IMR-90 (cell line): Measurements from ENCODE around the gene DACH1. TPM values are rescaled to one million over a fixed set of nuclear protein-coding genes. Genes with fewer than 3 reads are reported as not detected.
A peak's percentile ranks its signal among the peaks of the same experiment; 100 is the strongest.

Experiments used
- ATAC-seq: fragments of 200-7000 bp; cut with Tn5 transposase; 2 replicates; pipeline ENCODE4 v1.9.1; 2020; ENCODE audit warnings: low read depth, mild to moderate bottlenecking, moderate library complexity
- BruUV-seq: library from RNA; stranded (reverse); fragments of 400-500 nt; replicated peaks from 2 replicates; lab custom pipeline; 2021; lab: Mats Ljungman, UMichigan
- CTCF ChIA-PET: fragments of 300-600 bp; formaldehyde crosslinking; extraction: SDS; loops from one replicate; lab custom pipeline; 2021; ENCODE audit warnings: antibody characterized with exemption; lab: Yijun Ruan, JAX
- POLR2A ChIA-PET: fragments of 300-600 bp; sonication (Branson Sonifier 250); formaldehyde crosslinking; loops from one replicate; lab custom pipeline; 2022; ENCODE audit warnings: antibody characterized with exemption; ENCODE audit not compliant: unreplicated experiment; lab: Charles Lee
- DNase-seq: peaks from one replicate; pipeline ENCODE4 v3.0.0; 2013
- H2AFZ ChIP-seq: replicated peaks from 2 replicates; pipeline ENCODE3; 2013; ENCODE audit warnings: low read length, mild to moderate bottlenecking; ENCODE audit not compliant: poor library complexity
- H2AK5ac ChIP-seq: 2 replicates; pipeline ENCODE4 v1.6.1; 2013; ENCODE audit warnings: low read depth, low read length, inconsistent platforms
- H2AK9ac ChIP-seq: replicated peaks from 2 replicates; pipeline ENCODE3; 2013; ENCODE audit warnings: mild to moderate bottlenecking, low read depth, low read length, moderate library complexity; ENCODE audit not compliant: poor library complexity
- H2BK120ac ChIP-seq: 2 replicates; pipeline ENCODE4 v1.6.1; 2013; ENCODE audit warnings: low read depth, low read length, inconsistent platforms
- H2BK15ac ChIP-seq: 3 replicates; pipeline ENCODE4 v1.6.1; 2013; ENCODE audit warnings: low read depth, low read length, inconsistent platforms
- H2BK20ac ChIP-seq: 2 replicates; pipeline ENCODE4 v1.6.1; 2013; ENCODE audit warnings: low read depth, mild to moderate bottlenecking, inconsistent platforms, low read length, moderate library complexity
- H2BK5ac ChIP-seq: 2 replicates; pipeline ENCODE4 v1.6.1; 2013; ENCODE audit warnings: mild to moderate bottlenecking, low read depth, low read length, inconsistent platforms; ENCODE audit not compliant: poor library complexity, severe bottlenecking
- H3K14ac ChIP-seq: replicated peaks from 2 replicates; pipeline ENCODE4 v1.6.1; 2013; ENCODE audit warnings: low read depth, low read length, inconsistent platforms
- H3K18ac ChIP-seq: 2 replicates; pipeline ENCODE4 v1.6.1; 2013; ENCODE audit warnings: low read depth, low read length, control low read depth
- H3K23ac ChIP-seq: 2 replicates; pipeline ENCODE4 v1.6.1; 2013; ENCODE audit warnings: low read depth, low read length, inconsistent platforms
- H3K27ac ChIP-seq: 2 replicates; pipeline ENCODE4 v1.5.1; 2013; ENCODE audit warnings: mild to moderate bottlenecking, control low read depth, low read length; ENCODE audit not compliant: insufficient read depth
- H3K27me3 ChIP-seq: 2 replicates; pipeline ENCODE4 v1.6.1; 2013; ENCODE audit warnings: low read length; ENCODE audit not compliant: control insufficient read depth, insufficient read depth
- H3K36me3 ChIP-seq: 2 replicates; pipeline ENCODE4 v1.6.1; 2013; ENCODE audit warnings: low read length, mixed read lengths; ENCODE audit not compliant: control insufficient read depth, insufficient read depth
- H3K4ac ChIP-seq: 2 replicates; pipeline ENCODE4 v1.6.1; 2013; ENCODE audit warnings: low read depth, low read length, inconsistent platforms
- H3K4me1 ChIP-seq: 2 replicates; pipeline ENCODE4 v1.6.1; 2013; ENCODE audit warnings: low read length, mixed read lengths; ENCODE audit not compliant: control insufficient read depth, insufficient read depth
- H3K4me2 ChIP-seq: 2 replicates; pipeline ENCODE4 v1.6.1; 2013; ENCODE audit warnings: low read depth, mild to moderate bottlenecking, control low read depth, low read length, moderate library complexity
- H3K4me3 ChIP-seq: 2 replicates; pipeline ENCODE4 v1.5.1; 2013; ENCODE audit warnings: low read depth, mild to moderate bottlenecking, control low read depth, low read length, moderate library complexity; ENCODE audit not compliant: insufficient read depth
- H3K56ac ChIP-seq: 2 replicates; pipeline ENCODE4 v1.6.1; 2013; ENCODE audit warnings: low read length, inconsistent platforms; ENCODE audit not compliant: insufficient read depth; ENCODE audit errors: extremely low read depth
- H3K79me1 ChIP-seq, 2 experiments: 2 replicates each; pipeline ENCODE4 v1.6.1; 2013; ENCODE audit warnings: low read length in 2 of 2, inconsistent platforms in 1 of 2, low read depth in 1 of 2
- H3K9ac ChIP-seq: 2 replicates; pipeline ENCODE4 v1.6.1; 2013; ENCODE audit warnings: low read depth, low read length, control low read depth
- H3K9me1 ChIP-seq: 2 replicates; pipeline ENCODE4 v1.6.1; 2013; ENCODE audit warnings: low read length, inconsistent platforms; ENCODE audit not compliant: insufficient read depth
- H3K9me3 ChIP-seq: 2 replicates; pipeline ENCODE4 v1.6.1; 2013; ENCODE audit warnings: low read length; ENCODE audit not compliant: control insufficient read depth, insufficient read depth
- H4K20me1 ChIP-seq: 2 replicates; pipeline ENCODE4 v1.6.1; 2013; ENCODE audit warnings: low read length, inconsistent platforms; ENCODE audit not compliant: insufficient read depth
- H4K5ac ChIP-seq: 2 replicates; pipeline ENCODE4 v1.6.1; 2013; ENCODE audit warnings: mild to moderate bottlenecking, low read depth, low read length, control low read depth
- H4K8ac ChIP-seq, 2 experiments: 2 replicates each; pipeline ENCODE4 v1.6.1; 2013; ENCODE audit warnings: low read depth in 2 of 2, low read length in 2 of 2, control low read depth in 1 of 2, inconsistent platforms in 1 of 2
- H4K91ac ChIP-seq: 2 replicates; pipeline ENCODE4 v1.6.1; 2013; ENCODE audit warnings: low read depth, low read length, inconsistent platforms; ENCODE audit not compliant: insufficient read depth
- BHLHE40 ChIP-seq: fragments of 150-350 bp; IDR thresholded peaks from 2 replicates; pipeline ENCODE4 v1.6.1; 2016; ENCODE audit warnings: mild to moderate bottlenecking, low read depth, low read length
- CEBPB ChIP-seq: IDR thresholded peaks from 2 replicates; pipeline ENCODE4 v1.6.1; 2012; ENCODE audit warnings: low read depth, low read length, improper control_type of control experiment
- CHD1 ChIP-seq: IDR thresholded peaks from 2 replicates; pipeline ENCODE4 v1.6.1; 2012; ENCODE audit warnings: low read depth, low read length, improper control_type of control experiment
- CTCF ChIP-seq: conservative IDR thresholded peaks from 2 replicates; pipeline ENCODE4 v1.5.1; 2012; ENCODE audit warnings: mild to moderate bottlenecking, low read depth, low read length, improper control_type of control experiment
- FOS ChIP-seq: fragments of 150-350 bp; IDR thresholded peaks from 2 replicates; pipeline ENCODE4 v1.6.1; 2016; ENCODE audit warnings: low read depth, low read length
- MAZ ChIP-seq: IDR thresholded peaks from 2 replicates; pipeline ENCODE4 v1.6.1; 2012; ENCODE audit warnings: low read depth, mild to moderate bottlenecking, low read length, improper control_type of control experiment, moderate library complexity, borderline replicate concordance
- MXI1 ChIP-seq: IDR thresholded peaks from 2 replicates; pipeline ENCODE4 v1.6.1; 2012; ENCODE audit warnings: low read depth, mild to moderate bottlenecking, low read length, moderate library complexity, borderline replicate concordance
- NFE2L2 ChIP-seq: fragments of 150-350 bp; IDR thresholded peaks from 2 replicates; pipeline ENCODE4 v1.6.1; 2016; ENCODE audit warnings: low read depth, mild to moderate bottlenecking, low read length
- RAD21 ChIP-seq: IDR thresholded peaks from 2 replicates; pipeline ENCODE4 v1.6.1; 2012; ENCODE audit warnings: low read length, improper control_type of control experiment
- RCOR1 ChIP-seq: IDR thresholded peaks from 2 replicates; pipeline ENCODE4 v1.6.1; 2012; ENCODE audit warnings: mild to moderate bottlenecking, low read length, improper control_type of control experiment; ENCODE audit not compliant: insufficient replicate concordance
- RFX5 ChIP-seq: IDR thresholded peaks from 2 replicates; pipeline ENCODE4 v1.8.0; 2012; ENCODE audit warnings: low read depth, mild to moderate bottlenecking, low read length, moderate library complexity
- WGBS, 2 experiments: methylation state at CpG; one replicate each; pipeline versions ENCODE4 v1.1.5 to v1.1.7; 2013; ENCODE audit warnings: missing lambda C conversion rate in 2 of 2; ENCODE audit not compliant: insufficient read length in 1 of 2; ENCODE audit errors: extremely low coverage in 2 of 2; 5-methylcytosine and 5-hydroxymethylcytosine counted together
- dilution Hi-C: fragments of 300-500 bp; cut with HindIII; formaldehyde crosslinking; loops from one replicate; pipeline ENCODE4 v1.14.3; 2018; ENCODE audit warnings: low sequenced_read_pairs; ENCODE audit not compliant: unreplicated experiment
- in situ Hi-C: fragments of 300-500 bp; cut with MboI; formaldehyde crosslinking; loops from 3 replicates; pipeline ENCODE4 v1.14.3; 2019; ENCODE audit warnings: low sequenced_read_pairs, inconsistent platforms, mixed read lengths
- intact Hi-C: fragments of 100-400 bp; cut with micrococcal nuclease; formaldehyde crosslinking; loops from 2 replicates; pipeline ENCODE4 v1.10.0; 2022
- polyA plus RNA-seq, 3 experiments: library from polyadenylated mRNA; depleted of rRNA; stranded (reverse); fragments of >200 nt; gene quantifications; 2 replicates each; pipeline ENCODE4 v1.2.3, GENCODE V29; 2012; ENCODE audit warnings: low replicate concordance in 1 of 3
- total RNA-seq: library from RNA; depleted of rRNA; stranded (reverse); fragments of >200 nt; gene quantifications from 2 replicates; pipeline ENCODE4 v1.2.3, GENCODE V29; 2012
- TF ChIP-seq, protein P1 (sequence below): fragments of 150-350 bp; IDR thresholded peaks from 2 replicates; pipeline ENCODE4 v1.6.1; 2016; ENCODE audit warnings: low read depth, mild to moderate bottlenecking, low read length, moderate library complexity, borderline replicate concordance
- TF ChIP-seq, protein P2 (sequence below): fragments of 150-350 bp; IDR thresholded peaks from 2 replicates; pipeline ENCODE4 v1.6.1; 2017; ENCODE audit warnings: mild to moderate bottlenecking, antibody characterized with exemption, low read length, low read depth

Gene DACH1
- total and polyA plus RNA-seq, 2 of the 4 experiments (the other 2 are of a cell fraction) = not detected

DNA sequence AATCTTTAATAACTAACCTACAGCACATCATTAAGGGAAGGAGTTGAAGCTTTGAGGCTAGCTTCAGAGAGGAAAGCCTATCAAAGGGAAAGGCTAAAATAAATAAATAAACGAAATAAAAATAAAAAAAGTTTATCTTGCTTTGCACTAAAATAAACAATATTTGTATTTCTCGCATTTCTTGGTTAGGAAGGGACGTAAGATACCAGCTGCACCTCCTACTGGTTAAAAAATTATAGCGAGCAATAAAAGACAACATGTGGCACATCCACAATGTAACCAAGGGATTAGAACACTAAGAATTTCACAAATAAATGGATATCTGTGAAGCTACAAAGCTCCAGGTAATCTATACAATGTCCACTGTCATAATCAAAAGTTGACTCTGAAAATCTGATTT, 194.5 kb downstream of the DACH1 start:
- H2AFZ ChIP-seq = no peak overlapping the region
- no peak overlapping the region for H3K9ac ChIP-seq
- no peaks in the 10 kb centered on the region for H3K36me3 ChIP-seq
- H3K4me3 ChIP-seq = no peak overlapping the region
- no peak overlapping the region for H2AK5ac ChIP-seq
- H3K9me3 ChIP-seq = no peaks in the 10 kb centered on the region
- no peak overlapping the region for H2BK20ac ChIP-seq
- no peaks in the 10 kb centered on the region for H4K20me1 ChIP-seq
- ATAC-seq = no peak
- DNase-seq = peak; percentile 21
- H3K14ac ChIP-seq = no peak overlapping the region
- no peak overlapping the region for H2BK15ac ChIP-seq
- dilution Hi-C loops = no loop called here
- intact Hi-C loops = loop anchor here (2.0 kb wide), 1 partner anchor 352 kb away; no protein-coding TSS in a partner anchor
- no peak overlapping the region for H2BK120ac ChIP-seq
- H3K27ac ChIP-seq = no peak overlapping the region
- in situ Hi-C loops = no loop called here
- H3K4me2 ChIP-seq = no peak overlapping the region
- POLR2A ChIA-PET = interaction anchor here (0.6 kb wide), 2 partner anchors 29 to 349 kb away, joined by 3 read pairs; no protein-coding TSS in a partner anchor
- H3K79me1 ChIP-seq = no peaks in the 10 kb centered on the region
- no TSS peak for BruUV-seq
- no peaks in the 10 kb centered on the region for H3K9me1 ChIP-seq
- no peaks in the 10 kb centered on the region for H3K27me3 ChIP-seq
- no peak overlapping the region for H3K23ac ChIP-seq
- H3K4ac ChIP-seq = no peak overlapping the region
- H4K8ac ChIP-seq = no peak overlapping the region
- H3K4me1 ChIP-seq = no peaks in the 10 kb centered on the region
- no peak overlapping the region for H3K18ac ChIP-seq
- no CpG with 5 or more reads among the region's 4 CpGs for WGBS, 2 experiments
- H3K56ac ChIP-seq = no peak overlapping the region
- TF ChIP-seq RCOR1 (no peak), BHLHE40 (no peak), RFX5 (no peak), RAD21 (0 out of 2 replicates have a peak, but pooled peaks have one; percentile 11), CEBPB (no peak), NFE2L2 (no peak), FOS (no peak), CHD1 (no peak), CTCF (peak; percentile 34; the same call in 1 of the 2 replicates), MXI1 (no peak), MAZ (no peak)
- TF ChIP-seq, protein P1, sequence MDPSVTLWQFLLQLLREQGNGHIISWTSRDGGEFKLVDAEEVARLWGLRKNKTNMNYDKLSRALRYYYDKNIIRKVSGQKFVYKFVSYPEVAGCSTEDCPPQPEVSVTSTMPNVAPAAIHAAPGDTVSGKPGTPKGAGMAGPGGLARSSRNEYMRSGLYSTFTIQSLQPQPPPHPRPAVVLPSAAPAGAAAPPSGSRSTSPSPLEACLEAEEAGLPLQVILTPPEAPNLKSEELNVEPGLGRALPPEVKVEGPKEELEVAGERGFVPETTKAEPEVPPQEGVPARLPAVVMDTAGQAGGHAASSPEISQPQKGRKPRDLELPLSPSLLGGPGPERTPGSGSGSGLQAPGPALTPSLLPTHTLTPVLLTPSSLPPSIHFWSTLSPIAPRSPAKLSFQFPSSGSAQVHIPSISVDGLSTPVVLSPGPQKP = no peak
- TF ChIP-seq, protein P2, sequence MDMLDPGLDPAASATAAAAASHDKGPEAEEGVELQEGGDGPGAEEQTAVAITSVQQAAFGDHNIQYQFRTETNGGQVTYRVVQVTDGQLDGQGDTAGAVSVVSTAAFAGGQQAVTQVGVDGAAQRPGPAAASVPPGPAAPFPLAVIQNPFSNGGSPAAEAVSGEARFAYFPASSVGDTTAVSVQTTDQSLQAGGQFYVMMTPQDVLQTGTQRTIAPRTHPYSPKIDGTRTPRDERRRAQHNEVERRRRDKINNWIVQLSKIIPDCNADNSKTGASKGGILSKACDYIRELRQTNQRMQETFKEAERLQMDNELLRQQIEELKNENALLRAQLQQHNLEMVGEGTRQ = no peak
- H2BK5ac ChIP-seq = no peak overlapping the region
- no peak overlapping the region for H2AK9ac ChIP-seq
- no peak overlapping the region for H4K91ac ChIP-seq
- no peak overlapping the region for H4K5ac ChIP-seq
- CTCF ChIA-PET = interaction anchor here (0.6 kb wide), 2 partner anchors 217 to 379 kb away, joined by 3 read pairs; no protein-coding TSS in a partner anchor
